Measurements from ENCODE around the gene PPP1R3F. TPM values are rescaled to one million over a fixed set of nuclear protein-coding genes. Genes with fewer than 3 reads are reported as not detected.
"Not testable (repeated sequence)": the region's sequence is repeated elsewhere in the genome, so short reads cannot be mapped to it uniquely, and the experiment has no call there.

Gene PPP1R3F
- polyA plus RNA-seq, 1 donor from 2014 or later = 21.0 TPM

DNA sequence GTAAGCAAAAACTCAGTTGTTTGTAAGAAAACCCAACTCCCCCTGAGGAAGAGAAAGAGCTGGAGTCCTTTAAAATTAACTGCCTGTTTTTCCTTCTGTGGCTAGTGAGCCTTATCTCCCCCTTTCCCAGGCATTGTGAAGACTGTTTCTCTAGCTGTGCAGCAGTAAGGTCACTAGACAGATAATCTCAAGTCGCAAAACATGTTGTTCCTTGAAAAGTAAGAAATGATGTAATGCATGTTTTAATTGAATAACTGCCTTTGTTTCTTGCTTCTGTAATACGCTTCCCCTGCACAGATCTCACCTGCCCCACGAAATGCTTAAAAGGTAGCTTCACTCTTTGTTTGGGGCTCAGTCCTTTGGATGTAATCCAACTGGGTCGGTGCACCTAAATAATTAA is 46.5 kb downstream of the PPP1R3F start:
- Histone ChIP-seq H3K4me2 (ENCODE audit: low read length) (no peak overlapping the region), H3F3A (ENCODE audit: insufficient read depth, low read length, poor library complexity, severe bottlenecking) (no peaks in the 10 kb centered on the region), H3K9ac (ENCODE audit: low read length) (no peak overlapping the region), H3K9me3 (ENCODE audit: low read length) (no peaks in the 10 kb centered on the region), H3K9me2 (ENCODE audit: insufficient read depth, low read length) (no peaks in the 10 kb centered on the region), H3K27me3 (ENCODE audit: insufficient read depth, low read depth, low read length) (no peaks in the 10 kb centered on the region), H3K79me2 (replicated peaks; ENCODE audit: insufficient read depth, low read length) (no peaks in the 10 kb centered on the region), H4K20me1 (ENCODE audit: insufficient read depth) (no peaks in the 10 kb centered on the region), H2AFZ (ENCODE audit: low read depth, low read length) (no peak overlapping the region), H3K27ac (ENCODE audit: low read length) (no peak overlapping the region), H3K4me3 (ENCODE audit: low read length) (no peak overlapping the region), H3K36me3 (ENCODE audit: insufficient read depth, low read length) (no peaks in the 10 kb centered on the region)
- TF ChIP-seq MXI1 (conservative IDR thresholded peaks at IDR 0.05; ENCODE audit: poor library complexity, severe bottlenecking) (no peak), POLR2AphosphoS5 (IDR thresholded peaks at IDR 0.05) (no peak), RAD21 (conservative IDR thresholded peaks at IDR 0.05) (no peak), EZH2 (IDR thresholded peaks at IDR 0.05; ENCODE audit: borderline replicate concordance, insufficient read depth, low read length, poor library complexity, severe bottlenecking) (no peak), SMC3 (conservative IDR thresholded peaks at IDR 0.05; ENCODE audit: poor library complexity) (no peak), EP300 (conservative IDR thresholded peaks at IDR 0.05; ENCODE audit: poor library complexity, severe bottlenecking) (no peak), TAF1 (IDR thresholded peaks at IDR 0.05; ENCODE audit: low read depth) (no peak)
- TF ChIP-seq, protein P1, sequence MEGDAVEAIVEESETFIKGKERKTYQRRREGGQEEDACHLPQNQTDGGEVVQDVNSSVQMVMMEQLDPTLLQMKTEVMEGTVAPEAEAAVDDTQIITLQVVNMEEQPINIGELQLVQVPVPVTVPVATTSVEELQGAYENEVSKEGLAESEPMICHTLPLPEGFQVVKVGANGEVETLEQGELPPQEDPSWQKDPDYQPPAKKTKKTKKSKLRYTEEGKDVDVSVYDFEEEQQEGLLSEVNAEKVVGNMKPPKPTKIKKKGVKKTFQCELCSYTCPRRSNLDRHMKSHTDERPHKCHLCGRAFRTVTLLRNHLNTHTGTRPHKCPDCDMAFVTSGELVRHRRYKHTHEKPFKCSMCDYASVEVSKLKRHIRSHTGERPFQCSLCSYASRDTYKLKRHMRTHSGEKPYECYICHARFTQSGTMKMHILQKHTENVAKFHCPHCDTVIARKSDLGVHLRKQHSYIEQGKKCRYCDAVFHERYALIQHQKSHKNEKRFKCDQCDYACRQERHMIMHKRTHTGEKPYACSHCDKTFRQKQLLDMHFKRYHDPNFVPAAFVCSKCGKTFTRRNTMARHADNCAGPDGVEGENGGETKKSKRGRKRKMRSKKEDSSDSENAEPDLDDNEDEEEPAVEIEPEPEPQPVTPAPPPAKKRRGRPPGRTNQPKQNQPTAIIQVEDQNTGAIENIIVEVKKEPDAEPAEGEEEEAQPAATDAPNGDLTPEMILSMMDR (IDR thresholded peaks at IDR 0.05; ENCODE audit: poor library complexity, severe bottlenecking) = no peak
- TF ChIP-seq, protein P2, sequence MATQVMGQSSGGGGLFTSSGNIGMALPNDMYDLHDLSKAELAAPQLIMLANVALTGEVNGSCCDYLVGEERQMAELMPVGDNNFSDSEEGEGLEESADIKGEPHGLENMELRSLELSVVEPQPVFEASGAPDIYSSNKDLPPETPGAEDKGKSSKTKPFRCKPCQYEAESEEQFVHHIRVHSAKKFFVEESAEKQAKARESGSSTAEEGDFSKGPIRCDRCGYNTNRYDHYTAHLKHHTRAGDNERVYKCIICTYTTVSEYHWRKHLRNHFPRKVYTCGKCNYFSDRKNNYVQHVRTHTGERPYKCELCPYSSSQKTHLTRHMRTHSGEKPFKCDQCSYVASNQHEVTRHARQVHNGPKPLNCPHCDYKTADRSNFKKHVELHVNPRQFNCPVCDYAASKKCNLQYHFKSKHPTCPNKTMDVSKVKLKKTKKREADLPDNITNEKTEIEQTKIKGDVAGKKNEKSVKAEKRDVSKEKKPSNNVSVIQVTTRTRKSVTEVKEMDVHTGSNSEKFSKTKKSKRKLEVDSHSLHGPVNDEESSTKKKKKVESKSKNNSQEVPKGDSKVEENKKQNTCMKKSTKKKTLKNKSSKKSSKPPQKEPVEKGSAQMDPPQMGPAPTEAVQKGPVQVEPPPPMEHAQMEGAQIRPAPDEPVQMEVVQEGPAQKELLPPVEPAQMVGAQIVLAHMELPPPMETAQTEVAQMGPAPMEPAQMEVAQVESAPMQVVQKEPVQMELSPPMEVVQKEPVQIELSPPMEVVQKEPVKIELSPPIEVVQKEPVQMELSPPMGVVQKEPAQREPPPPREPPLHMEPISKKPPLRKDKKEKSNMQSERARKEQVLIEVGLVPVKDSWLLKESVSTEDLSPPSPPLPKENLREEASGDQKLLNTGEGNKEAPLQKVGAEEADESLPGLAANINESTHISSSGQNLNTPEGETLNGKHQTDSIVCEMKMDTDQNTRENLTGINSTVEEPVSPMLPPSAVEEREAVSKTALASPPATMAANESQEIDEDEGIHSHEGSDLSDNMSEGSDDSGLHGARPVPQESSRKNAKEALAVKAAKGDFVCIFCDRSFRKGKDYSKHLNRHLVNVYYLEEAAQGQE (IDR thresholded peaks at IDR 0.05; ENCODE audit: borderline replicate concordance) = no peak

DNA sequence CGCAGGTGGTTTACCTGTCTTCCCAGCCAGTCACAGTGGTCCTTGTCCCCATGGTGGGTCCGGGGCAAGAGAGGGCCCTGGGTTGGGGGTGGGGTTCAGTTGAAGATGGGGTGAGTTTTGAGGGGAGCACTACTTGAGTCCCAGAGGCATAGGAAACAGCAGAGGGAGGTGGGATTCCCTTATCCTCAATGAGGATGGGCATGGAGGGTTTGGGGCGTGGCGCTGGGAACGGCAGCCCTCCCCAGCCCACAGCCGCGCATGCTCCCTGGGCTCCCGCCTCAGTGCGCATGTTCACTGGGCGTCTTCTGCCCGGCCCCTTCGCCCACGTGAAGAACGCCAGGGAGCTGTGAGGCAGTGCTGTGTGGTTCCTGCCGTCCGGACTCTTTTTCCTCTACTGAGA is 52.1 kb downstream of the PPP1R3F start, which contains the start of gene GAGE12J:
Gene GAGE12J (plus strand): TSS at position 301 of the 400 bp plus-strand sequence. CDS start 1,157 bp downstream, outside the sequence.
- not testable (repeated sequence) for H3K9me2 ChIP-seq (ENCODE audit: insufficient read depth, low read length); H3K4me2 ChIP-seq (ENCODE audit: low read length); H3K9me3 ChIP-seq (ENCODE audit: low read length); H3F3A ChIP-seq (ENCODE audit: insufficient read depth, low read length, poor library complexity, severe bottlenecking); H3K36me3 ChIP-seq (ENCODE audit: insufficient read depth, low read length); H3K27me3 ChIP-seq (ENCODE audit: insufficient read depth, low read depth, low read length); H2AFZ ChIP-seq (ENCODE audit: low read depth, low read length); H4K20me1 ChIP-seq (ENCODE audit: insufficient read depth); H3K4me3 ChIP-seq (ENCODE audit: low read length); H3K27ac ChIP-seq (ENCODE audit: low read length); H3K9ac ChIP-seq (ENCODE audit: low read length); H3K79me2 ChIP-seq (replicated peaks; ENCODE audit: insufficient read depth, low read length)

DNA sequence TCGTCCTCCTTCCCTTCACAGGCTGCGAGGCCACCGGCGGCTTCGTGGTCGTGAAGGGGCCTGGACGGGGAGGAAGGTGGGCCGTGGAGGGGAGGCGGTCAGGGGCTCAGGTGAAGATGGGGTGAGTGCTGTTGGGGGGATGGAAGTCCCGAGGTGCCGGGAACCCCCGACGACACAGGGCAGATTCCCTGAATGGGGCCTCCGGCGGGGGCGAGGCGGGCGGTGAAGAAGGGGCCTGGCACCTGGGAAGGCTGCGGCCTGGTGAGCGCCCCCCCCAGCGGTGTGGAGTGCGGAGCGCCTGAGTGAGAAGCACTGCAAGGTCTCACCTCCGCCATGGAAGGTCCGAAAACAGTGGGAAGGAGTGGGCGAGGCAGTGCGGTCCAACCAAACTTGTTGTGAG is 52.7 kb downstream of the PPP1R3F start:
- H3K4me2 ChIP-seq (ENCODE audit: low read length); H3K27me3 ChIP-seq (ENCODE audit: insufficient read depth, low read depth, low read length); H4K20me1 ChIP-seq (ENCODE audit: insufficient read depth); H3K9ac ChIP-seq (ENCODE audit: low read length); H3K79me2 ChIP-seq (replicated peaks; ENCODE audit: insufficient read depth, low read length); H3K36me3 ChIP-seq (ENCODE audit: insufficient read depth, low read length); H3K9me3 ChIP-seq (ENCODE audit: low read length); H3F3A ChIP-seq (ENCODE audit: insufficient read depth, low read length, poor library complexity, severe bottlenecking); H3K9me2 ChIP-seq (ENCODE audit: insufficient read depth, low read length); H3K27ac ChIP-seq (ENCODE audit: low read length); H3K4me3 ChIP-seq (ENCODE audit: low read length); H2AFZ ChIP-seq (ENCODE audit: low read depth, low read length): not testable (repeated sequence)

DNA sequence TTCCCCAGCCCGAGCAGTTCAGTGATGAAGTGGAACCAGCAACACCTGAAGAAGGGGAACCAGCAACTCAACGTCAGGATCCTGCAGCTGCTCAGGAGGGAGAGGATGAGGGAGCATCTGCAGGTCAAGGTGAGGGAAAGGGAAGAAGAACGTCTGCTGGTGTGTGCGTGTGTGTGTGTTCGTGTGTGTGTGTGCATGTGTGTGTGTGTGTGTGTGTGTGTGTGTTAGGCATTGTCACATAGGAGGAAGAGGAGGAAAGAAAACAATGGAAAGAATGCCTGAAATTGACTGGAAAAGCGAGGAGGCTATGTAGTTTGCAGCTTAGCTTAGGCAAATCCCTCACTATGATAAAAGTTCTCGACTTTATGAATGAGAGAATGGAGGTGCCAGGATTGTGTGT is 54.1 kb downstream of the PPP1R3F start:
- not testable (repeated sequence) for H4K20me1 ChIP-seq (ENCODE audit: insufficient read depth); H3K36me3 ChIP-seq (ENCODE audit: insufficient read depth, low read length); H3K27ac ChIP-seq (ENCODE audit: low read length); H3K4me3 ChIP-seq (ENCODE audit: low read length); H3K9ac ChIP-seq (ENCODE audit: low read length); H3K9me2 ChIP-seq (ENCODE audit: insufficient read depth, low read length); H3K79me2 ChIP-seq (replicated peaks; ENCODE audit: insufficient read depth, low read length); H2AFZ ChIP-seq (ENCODE audit: low read depth, low read length); H3F3A ChIP-seq (ENCODE audit: insufficient read depth, low read length, poor library complexity, severe bottlenecking); H3K27me3 ChIP-seq (ENCODE audit: insufficient read depth, low read depth, low read length); H3K4me2 ChIP-seq (ENCODE audit: low read length); H3K9me3 ChIP-seq (ENCODE audit: low read length)

DNA sequence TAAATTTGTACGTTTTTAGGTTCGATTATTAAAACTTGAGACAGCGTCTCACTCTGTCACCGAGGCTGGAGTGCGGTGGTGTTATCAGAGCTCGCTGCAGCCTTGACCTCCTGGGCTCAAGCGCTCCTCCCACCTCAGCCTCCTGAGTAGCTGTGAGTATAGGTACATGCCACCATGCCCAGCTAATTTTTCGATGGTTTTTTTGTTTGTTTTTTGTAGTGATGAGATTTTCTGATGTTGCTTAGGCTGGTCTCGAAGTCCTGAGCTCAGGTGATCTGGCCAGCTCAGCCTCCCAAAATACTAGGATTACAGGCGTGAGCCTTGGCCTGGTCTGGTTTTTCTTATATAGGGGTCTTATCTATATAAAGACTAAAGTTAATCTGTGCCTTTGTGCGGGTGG is 60.8 kb downstream of the PPP1R3F start:
- H2AFZ ChIP-seq (ENCODE audit: low read depth, low read length); H3K4me2 ChIP-seq (ENCODE audit: low read length); H3F3A ChIP-seq (ENCODE audit: insufficient read depth, low read length, poor library complexity, severe bottlenecking); H4K20me1 ChIP-seq (ENCODE audit: insufficient read depth); H3K27me3 ChIP-seq (ENCODE audit: insufficient read depth, low read depth, low read length); H3K79me2 ChIP-seq (replicated peaks; ENCODE audit: insufficient read depth, low read length); H3K9ac ChIP-seq (ENCODE audit: low read length); H3K9me3 ChIP-seq (ENCODE audit: low read length); H3K9me2 ChIP-seq (ENCODE audit: insufficient read depth, low read length); H3K27ac ChIP-seq (ENCODE audit: low read length); H3K4me3 ChIP-seq (ENCODE audit: low read length); H3K36me3 ChIP-seq (ENCODE audit: insufficient read depth, low read length): not testable (repeated sequence)

Data from neural cell (in vitro differentiated cells).